Calu3 (cell line): ENCODE measurements around the gene CITED2. TPM values are rescaled to one million over a fixed set of nuclear protein-coding genes. Genes with fewer than 3 reads are reported as not detected.

Experiments used
- BruUV-seq: library from RNA; stranded (reverse); fragments of 400-500 nt; replicated peaks from 2 replicates; lab custom pipeline; 2021; lab: Mats Ljungman, UMichigan
- CTCF ChIA-PET: fragments of 300-600 bp; sonication (Branson Sonifier 250); formaldehyde crosslinking; loops from one replicate; lab custom pipeline; 2022; ENCODE audit warnings: antibody characterized with exemption; lab: Charles Lee
- DNase-seq: peaks from one replicate; pipeline ENCODE4 v3.0.0; 2022
- H3K27ac Mint-ChIP-seq: one replicate; pipeline ENCODE4 v1.8.0; 2022; ENCODE audit warnings: mixed read lengths; ENCODE audit not compliant: unreplicated experiment
- H3K27me3 Mint-ChIP-seq: one replicate; pipeline ENCODE4 v1.8.0; 2022; ENCODE audit warnings: mixed read lengths; ENCODE audit not compliant: unreplicated experiment
- H3K36me3 Mint-ChIP-seq: one replicate; pipeline ENCODE4 v1.8.0; 2022; ENCODE audit warnings: mild to moderate bottlenecking, moderate library complexity, mixed read lengths; ENCODE audit not compliant: insufficient read depth, unreplicated experiment
- H3K4me1 Mint-ChIP-seq: one replicate; pipeline ENCODE4 v1.8.0; 2022; ENCODE audit warnings: mild to moderate bottlenecking, low read depth, mixed read lengths; ENCODE audit not compliant: unreplicated experiment
- H3K4me3 Mint-ChIP-seq: one replicate; pipeline ENCODE4 v1.8.0; 2022; ENCODE audit warnings: mild to moderate bottlenecking, low read depth, moderate library complexity, mixed read lengths; ENCODE audit not compliant: unreplicated experiment
- H3K9me3 Mint-ChIP-seq: one replicate; pipeline ENCODE4 v1.8.0; 2022; ENCODE audit warnings: low read depth, mixed read lengths; ENCODE audit not compliant: unreplicated experiment
- CTCF ChIP-seq: fragments of 200-600 bp; IDR thresholded peaks from one replicate; pipeline ENCODE4 v1.8.0; 2022; ENCODE audit warnings: antibody characterized with exemption; ENCODE audit not compliant: unreplicated experiment
- intact Hi-C: fragments of 100-400 bp; cut with micrococcal nuclease; formaldehyde crosslinking; loops from one replicate; pipeline ENCODE4 v1.10.0; 2022; ENCODE audit not compliant: unreplicated experiment
- total RNA-seq: library from RNA; stranded (reverse); gene quantifications from 2 replicates; pipeline ENCODE4 v1.2.3, GENCODE V29; 2022

Gene CITED2
- total RNA-seq, 1 experiment from 2014 or later, result 21.4 TPM

DNA sequence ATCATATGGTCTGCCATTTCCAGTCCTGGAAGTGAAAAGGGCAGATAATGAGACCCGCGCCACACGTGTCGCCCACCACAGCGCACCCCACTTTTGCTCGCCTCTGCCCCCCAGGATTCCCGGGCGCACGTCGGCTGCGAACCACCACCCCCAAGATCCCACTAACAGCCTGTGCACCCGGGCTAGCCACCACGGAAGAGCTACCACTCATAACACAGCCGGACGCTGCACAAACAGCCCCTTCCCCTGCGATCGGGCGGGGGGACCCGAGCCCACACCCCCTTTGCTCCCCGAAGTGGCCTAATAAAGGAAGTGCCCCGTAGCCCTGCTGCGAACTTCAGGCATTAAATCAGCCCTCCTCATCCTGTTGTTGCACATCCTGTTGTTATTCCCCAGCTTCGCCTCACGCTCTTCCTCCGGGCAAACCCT is 506 bp downstream of the CITED2 start:
- H3K27me3 Mint-ChIP-seq, result no peaks in the 10 kb centered on the region
- H3K4me1 Mint-ChIP-seq, result peaks cover 39% of the 10 kb centered on the region
- H3K36me3 Mint-ChIP-seq, result peaks cover 38% of the 10 kb centered on the region
- BruUV-seq, result TSS peak; percentile 81
- CTCF ChIA-PET, result interaction anchor here (0.6 to 2.0 kb wide), 7 partner anchors 10 to 1067 kb away, joined by 3 to 12 read pairs (median 4); no protein-coding TSS in a partner anchor
- DNase-seq, result no peak
- intact Hi-C loops, result loop anchor here (2.0 to 10.0 kb wide), 9 partner anchors 161 to 1543 kb away; no protein-coding TSS in a partner anchor
- peak overlapping the region; percentile 86 for H3K4me3 Mint-ChIP-seq
- peak overlapping the region; percentile 87 for H3K27ac Mint-ChIP-seq
- no peaks in the 10 kb centered on the region for H3K9me3 Mint-ChIP-seq
- no peak for TF ChIP-seq CTCF

GRCh38 chr6:139373154-139373927 is 1.1 kb downstream of the CITED2 start:
- H3K36me3 Mint-ChIP-seq, result peaks cover 38% of the 10 kb centered on the region
- peaks cover 33% of the 10 kb centered on the region for H3K4me1 Mint-ChIP-seq
- peak overlapping the region; percentile 87 for H3K27ac Mint-ChIP-seq
- intact Hi-C loops, result loop anchor here (5.0 to 10.0 kb wide), 8 partner anchors 161 to 1544 kb away; no protein-coding TSS in a partner anchor
- DNase-seq, result peak; percentile 65
- CTCF ChIA-PET, result interaction anchor here (1.5 kb wide), 1 partner anchor 491 kb away, joined by 4 read pairs; no protein-coding TSS in a partner anchor
- H3K4me3 Mint-ChIP-seq, result peak overlapping the region; percentile 86
- TF ChIP-seq CTCF, result peak; percentile 18
- H3K27me3 Mint-ChIP-seq, result no peaks in the 10 kb centered on the region
- BruUV-seq, result no TSS peak
- no peaks in the 10 kb centered on the region for H3K9me3 Mint-ChIP-seq

DNA sequence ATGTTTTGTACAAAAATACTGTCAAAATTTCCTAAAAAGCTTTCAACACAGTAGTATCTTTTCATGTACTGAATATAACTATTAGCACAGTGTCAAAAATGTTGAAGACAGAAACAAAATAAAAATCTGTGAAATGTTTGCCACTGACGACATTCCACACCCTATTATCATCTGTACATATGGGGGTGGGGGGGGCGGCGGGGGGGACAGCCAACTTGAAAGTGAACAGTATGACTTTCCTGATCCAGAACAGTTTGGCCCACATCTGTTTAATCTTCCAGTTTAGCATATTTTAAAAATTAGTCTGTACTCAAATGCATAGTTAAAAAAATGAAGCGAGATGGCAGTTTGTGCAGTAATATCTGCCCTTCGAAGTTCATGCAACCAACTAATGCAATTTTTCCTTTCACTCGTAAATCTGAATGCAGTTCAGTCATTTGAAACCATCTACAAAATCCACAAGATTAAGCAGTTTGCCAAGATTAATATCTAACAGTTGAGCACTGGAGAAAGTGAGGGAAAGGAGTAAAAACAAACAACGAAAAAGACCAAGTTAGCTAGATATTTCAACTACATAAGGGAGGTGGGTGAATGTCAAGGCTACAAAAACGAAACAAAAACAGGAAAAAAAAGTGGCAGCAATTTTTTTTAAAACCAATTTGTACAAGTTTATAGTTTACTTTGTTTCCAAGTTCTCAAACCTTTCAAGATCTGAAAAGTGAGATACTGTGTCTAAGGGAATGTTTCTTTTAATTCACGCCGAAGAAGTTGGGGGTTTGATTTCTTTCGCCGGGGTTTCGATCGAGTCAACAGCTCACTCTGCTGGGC is 1.9 kb downstream of the CITED2 start:
- Mint-ChIP-seq H3K27me3 (no peaks in the 10 kb centered on the region), H3K36me3 (peaks cover 38% of the 10 kb centered on the region), H3K4me3 (peak overlapping the region; percentile 86), H3K9me3 (no peaks in the 10 kb centered on the region), H3K4me1 (peaks cover 27% of the 10 kb centered on the region), H3K27ac (peak overlapping the region; percentile 69)
- DNase-seq, result no peak
- intact Hi-C loops, result loop anchor here (5.0 to 10.0 kb wide), 8 partner anchors 162 to 1545 kb away; no protein-coding TSS in a partner anchor
- CTCF ChIA-PET, result no interaction called here
- no peak for TF ChIP-seq CTCF
- no TSS peak for BruUV-seq
